Stimulated activated CD4-positive, alpha-beta T cell treated with anti-CD3 and anti-CD28 coated beads, Interleukin-15, amount 100 ng/mL, for 1 hour (primary cell): ENCODE measurements around the gene NECAB3.
"Not testable (repeated sequence)": the region's sequence is repeated elsewhere in the genome, so short reads cannot be mapped to it uniquely, and the experiment has no call there.

Experiments
- DNase-seq, 2 donors: peaks; one replicate each; pipeline ENCODE4 v3.0.0-alpha.2; 2020; ENCODE audit warnings: low read depth in 1 of 2, low spot score in 1 of 2

The NECAB3 gene

GRCh38 chr20:33651562-33652048, 22.6 kb downstream of the NECAB3 start:
- no peak for DNase-seq

- DNase-seq = no peak
Observed at GRCh38 chr20:33650753-33651561, 23.3 kb downstream of the NECAB3 start.

GRCh38 chr20:33650111-33650752, 24.0 kb downstream of the NECAB3 start:
- no peak for DNase-seq

GRCh38 chr20:33649201-33649681, 25.0 kb downstream of the NECAB3 start:
- DNase-seq = no peak

- DNase-seq = no peak
Observed at GRCh38 chr20:33648396-33649004, 25.7 kb downstream of the NECAB3 start.

GRCh38 chr20:33647603-33648395, 26.4 kb downstream of the NECAB3 start:
- DNase-seq = no peak

- not testable (repeated sequence) for DNase-seq
Observed at GRCh38 chr20:33646959-33647602, 27.1 kb downstream of the NECAB3 start.

- no peak for DNase-seq
Observed at GRCh38 chr20:33646191-33646590, 28.0 kb downstream of the NECAB3 start.

GRCh38 chr20:33645396-33645795, 28.8 kb downstream of the NECAB3 start:
- no peak for DNase-seq

- DNase-seq = no peak
Observed at GRCh38 chr20:33645072-33645358, 29.2 kb downstream of the NECAB3 start.

GRCh38 chr20:33644313-33645071, 29.7 kb downstream of the NECAB3 start:
- no peak for DNase-seq

GRCh38 chr20:33640287-33640686, 33.9 kb downstream of the NECAB3 start:
- no peak for DNase-seq

GRCh38 chr20:33636776-33637175, 37.5 kb downstream of the NECAB3 start:
- no peak for DNase-seq

GRCh38 chr20:33635341-33635740, 38.9 kb downstream of the NECAB3 start:
- no peak for DNase-seq

GRCh38 chr20:33631910-33632309, 42.3 kb downstream of the NECAB3 start:
- DNase-seq = not testable (repeated sequence)

- DNase-seq = no peak
Observed at GRCh38 chr20:33630507-33630906, 43.7 kb downstream of the NECAB3 start.

- no peak for DNase-seq
Observed at GRCh38 chr20:33629979-33630378, 44.2 kb downstream of the NECAB3 start.

GRCh38 chr20:33629533-33629932, 44.7 kb downstream of the NECAB3 start:
- DNase-seq = no peak

GRCh38 chr20:33627577-33628216, 46.5 kb downstream of the NECAB3 start:
- DNase-seq = no peak

GRCh38 chr20:33626190-33626589, 48.0 kb downstream of the NECAB3 start:
- no peak for DNase-seq
